ENCODE data around the gene ALDH1A3. TPM values are rescaled to one million over a fixed set of nuclear protein-coding genes. Genes with fewer than 3 reads are reported as not detected.

Gene ALDH1A3
- total and polyA plus RNA-seq, 2 donors (not counting 1 experiment from before 2014, with no cell fraction given) = 4.2 to 32.5 TPM

GRCh38 chr15:100920516-100921135 is 41.0 kb downstream of the ALDH1A3 start:
- H3K4me3 ChIP-seq (replicated peaks in 1 of 4; ENCODE audit: control extremely low read depth in 1 of 4, insufficient read depth in 1 of 4, low read depth in 3 of 4, low read length in 4 of 4) = no peak overlapping the region
- H3K9ac ChIP-seq (ENCODE audit: insufficient read depth, low read length) = no peak overlapping the region
- H2AFZ ChIP-seq (ENCODE audit: low read length) = no peak overlapping the region
- no peaks in the 10 kb centered on the region for H3K9me3 ChIP-seq (ENCODE audit: control insufficient read depth, insufficient read depth, low read depth, low read length)
- no peaks in the 10 kb centered on the region for H3K79me2 ChIP-seq (ENCODE audit: control insufficient read depth, insufficient read depth, low read length)
- DNase-seq (ENCODE audit: low read depth in 2 of 2) = no peak
- no peaks in the 10 kb centered on the region for H3K4me1 ChIP-seq (ENCODE audit: control insufficient read depth, extremely low read depth, insufficient read depth, low read length)
- H3K27me3 ChIP-seq (ENCODE audit: control insufficient read depth, insufficient read depth, low read length) = no peaks in the 10 kb centered on the region
- TF ChIP-seq EZH2 (IDR thresholded peaks at IDR 0.05; ENCODE audit: low read length, missing control alignments) = no peak
- TF ChIP-seq, protein P1, sequence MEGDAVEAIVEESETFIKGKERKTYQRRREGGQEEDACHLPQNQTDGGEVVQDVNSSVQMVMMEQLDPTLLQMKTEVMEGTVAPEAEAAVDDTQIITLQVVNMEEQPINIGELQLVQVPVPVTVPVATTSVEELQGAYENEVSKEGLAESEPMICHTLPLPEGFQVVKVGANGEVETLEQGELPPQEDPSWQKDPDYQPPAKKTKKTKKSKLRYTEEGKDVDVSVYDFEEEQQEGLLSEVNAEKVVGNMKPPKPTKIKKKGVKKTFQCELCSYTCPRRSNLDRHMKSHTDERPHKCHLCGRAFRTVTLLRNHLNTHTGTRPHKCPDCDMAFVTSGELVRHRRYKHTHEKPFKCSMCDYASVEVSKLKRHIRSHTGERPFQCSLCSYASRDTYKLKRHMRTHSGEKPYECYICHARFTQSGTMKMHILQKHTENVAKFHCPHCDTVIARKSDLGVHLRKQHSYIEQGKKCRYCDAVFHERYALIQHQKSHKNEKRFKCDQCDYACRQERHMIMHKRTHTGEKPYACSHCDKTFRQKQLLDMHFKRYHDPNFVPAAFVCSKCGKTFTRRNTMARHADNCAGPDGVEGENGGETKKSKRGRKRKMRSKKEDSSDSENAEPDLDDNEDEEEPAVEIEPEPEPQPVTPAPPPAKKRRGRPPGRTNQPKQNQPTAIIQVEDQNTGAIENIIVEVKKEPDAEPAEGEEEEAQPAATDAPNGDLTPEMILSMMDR (conservative IDR thresholded peaks at IDR 0.05 in 1 of 2, IDR thresholded peaks at IDR 0.05 in 1 of 2; ENCODE audit: low read depth in 1 of 2, low read length in 2 of 2) = no peak
- H3K27ac ChIP-seq (ENCODE audit: insufficient read depth, low read length) = no peak overlapping the region
- H3K4me2 ChIP-seq (ENCODE audit: extremely low read depth, insufficient read depth, low read length) = peak overlapping the region; percentile 91
- H3K36me3 ChIP-seq (ENCODE audit: control insufficient read depth, insufficient read depth, low read length) = peaks cover 2% of the 10 kb centered on the region
- no peaks in the 10 kb centered on the region for H4K20me1 ChIP-seq (ENCODE audit: control insufficient read depth, extremely low read depth, insufficient read depth, low read length)

GRCh38 chr15:100922192-100923040 is 42.8 kb downstream of the ALDH1A3 start:
- H4K20me1 ChIP-seq (ENCODE audit: control insufficient read depth, extremely low read depth, insufficient read depth, low read length) = no peaks in the 10 kb centered on the region
- H3K79me2 ChIP-seq (ENCODE audit: control insufficient read depth, insufficient read depth, low read length) = no peaks in the 10 kb centered on the region
- TF ChIP-seq EZH2 (IDR thresholded peaks at IDR 0.05; ENCODE audit: low read length, missing control alignments) = no peak
- TF ChIP-seq, protein P1 (conservative IDR thresholded peaks at IDR 0.05 in 1 of 2, IDR thresholded peaks at IDR 0.05 in 1 of 2; ENCODE audit: low read depth in 1 of 2, low read length in 2 of 2) = no peak

GRCh38 chr15:100923076-100923475 is 43.4 kb downstream of the ALDH1A3 start:
- no peaks in the 10 kb centered on the region for H3K4me1 ChIP-seq (ENCODE audit: control insufficient read depth, extremely low read depth, insufficient read depth, low read length)
- peaks cover 2% of the 10 kb centered on the region for H3K36me3 ChIP-seq (ENCODE audit: control insufficient read depth, insufficient read depth, low read length)
- DNase-seq (ENCODE audit: low read depth in 2 of 2) = no peak
- TF ChIP-seq EZH2 (IDR thresholded peaks at IDR 0.05; ENCODE audit: low read length, missing control alignments) = no peak
- TF ChIP-seq, protein P1 (conservative IDR thresholded peaks at IDR 0.05 in 1 of 2, IDR thresholded peaks at IDR 0.05 in 1 of 2; ENCODE audit: low read depth in 1 of 2, low read length in 2 of 2) = no peak
- no peak overlapping the region for H3K9ac ChIP-seq (ENCODE audit: insufficient read depth, low read length)
- H3K79me2 ChIP-seq (ENCODE audit: control insufficient read depth, insufficient read depth, low read length) = no peaks in the 10 kb centered on the region
- H3K27me3 ChIP-seq (ENCODE audit: control insufficient read depth, insufficient read depth, low read length) = no peaks in the 10 kb centered on the region
- no peak overlapping the region for H3K27ac ChIP-seq (ENCODE audit: insufficient read depth, low read length)
- no peak overlapping the region for H3K4me2 ChIP-seq (ENCODE audit: extremely low read depth, insufficient read depth, low read length)
- no peaks in the 10 kb centered on the region for H3K9me3 ChIP-seq (ENCODE audit: control insufficient read depth, insufficient read depth, low read depth, low read length)
- H2AFZ ChIP-seq (ENCODE audit: low read length) = no peak overlapping the region
- H3K4me3 ChIP-seq (replicated peaks in 1 of 4; ENCODE audit: control extremely low read depth in 1 of 4, insufficient read depth in 1 of 4, low read depth in 3 of 4, low read length in 4 of 4) = no peak overlapping the region
- no peaks in the 10 kb centered on the region for H4K20me1 ChIP-seq (ENCODE audit: control insufficient read depth, extremely low read depth, insufficient read depth, low read length)

More at GRCh38 chr15:100922192-100923040, 42.8 kb downstream of the ALDH1A3 start:
- Histone ChIP-seq H3K4me2 (ENCODE audit: extremely low read depth, insufficient read depth, low read length) (no peak overlapping the region), H3K27me3 (ENCODE audit: control insufficient read depth, insufficient read depth, low read length) (no peaks in the 10 kb centered on the region), H3K36me3 (ENCODE audit: control insufficient read depth, insufficient read depth, low read length) (peaks cover 2% of the 10 kb centered on the region), H3K9ac (ENCODE audit: insufficient read depth, low read length) (no peak overlapping the region), H3K4me3 (replicated peaks in 1 of 4; ENCODE audit: control extremely low read depth in 1 of 4, insufficient read depth in 1 of 4, low read depth in 3 of 4, low read length in 4 of 4) (no peak overlapping the region), H3K9me3 (ENCODE audit: control insufficient read depth, insufficient read depth, low read depth, low read length) (no peaks in the 10 kb centered on the region), H3K27ac (ENCODE audit: insufficient read depth, low read length) (no peak overlapping the region), H2AFZ (ENCODE audit: low read length) (no peak overlapping the region), H3K4me1 (ENCODE audit: control insufficient read depth, extremely low read depth, insufficient read depth, low read length) (no peaks in the 10 kb centered on the region)
- DNase-seq (ENCODE audit: low read depth in 2 of 2) = no peak
